GM21515 (cell line): Measurements from ENCODE around the gene INSYN2A.

Experiments used
- ATAC-seq: cut with Tn5 transposase; IDR thresholded peaks from one replicate; pipeline ENCODE4 v1.9.1; 2021; ENCODE audit not compliant: unreplicated experiment

Gene INSYN2A

GRCh38 chr10:127154831-127155620, 41.4 kb downstream of the INSYN2A start:
- no peak for ATAC-seq

DNA sequence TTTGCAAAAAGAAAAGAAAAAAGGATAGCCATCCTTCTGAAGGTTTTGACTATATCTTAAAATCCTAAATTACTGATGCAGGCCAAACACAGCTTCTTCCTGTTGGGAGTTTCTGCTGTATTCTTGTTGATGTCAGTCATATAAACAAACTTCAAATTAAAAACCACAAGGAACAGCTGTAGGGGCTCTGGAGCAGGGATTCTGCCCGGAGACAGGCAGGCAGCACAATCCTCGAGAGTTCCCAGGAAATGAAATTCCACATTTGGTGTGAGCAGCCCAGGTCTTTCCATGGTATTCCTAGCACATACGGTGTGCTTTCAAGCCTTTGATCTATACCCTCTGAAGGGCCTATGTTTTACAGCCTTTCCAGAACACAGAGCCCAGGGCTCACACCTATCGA, 43.2 kb downstream of the INSYN2A start:
- no peak for ATAC-seq

DNA sequence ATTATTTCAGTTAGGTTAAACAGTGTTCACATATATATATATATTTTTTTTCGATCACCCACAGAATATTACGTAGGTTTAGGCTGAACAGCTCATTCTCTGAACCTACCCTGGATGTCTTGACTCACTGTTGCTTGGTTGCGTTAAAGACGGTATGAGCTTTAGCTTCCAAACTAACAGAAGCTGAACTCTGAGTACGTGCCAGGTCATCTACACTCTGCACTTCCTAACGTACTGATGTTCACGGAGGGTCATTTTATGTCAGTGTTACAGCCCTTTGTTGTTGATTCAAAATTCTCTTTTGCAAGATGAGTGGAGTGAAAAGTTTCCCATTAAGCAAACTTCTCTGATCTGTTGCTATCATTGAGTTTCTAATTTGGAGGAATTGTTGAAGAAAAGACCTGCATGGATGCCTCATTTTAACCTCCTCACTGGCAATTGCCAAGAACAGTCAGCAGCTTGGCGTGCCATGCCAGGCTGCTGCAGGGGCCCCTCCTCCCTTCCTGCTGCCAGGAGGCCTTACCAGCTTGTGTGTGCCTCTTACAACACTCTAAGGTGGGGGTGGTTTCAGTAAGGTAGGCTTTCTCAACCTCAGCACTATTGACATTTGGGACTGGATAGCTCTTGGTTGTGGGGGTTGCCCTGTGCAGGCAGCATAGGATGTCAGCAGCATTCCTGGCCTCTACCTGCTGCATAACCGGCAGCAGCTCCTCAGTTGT, 44.3 kb downstream of the INSYN2A start:
- ATAC-seq, result no peak

GRCh38 chr10:127151541-127151940, 44.9 kb downstream of the INSYN2A start:
- ATAC-seq, result no peak

- no peak for ATAC-seq
Observed at GRCh38 chr10:127150136-127150535, 46.3 kb downstream of the INSYN2A start.

DNA sequence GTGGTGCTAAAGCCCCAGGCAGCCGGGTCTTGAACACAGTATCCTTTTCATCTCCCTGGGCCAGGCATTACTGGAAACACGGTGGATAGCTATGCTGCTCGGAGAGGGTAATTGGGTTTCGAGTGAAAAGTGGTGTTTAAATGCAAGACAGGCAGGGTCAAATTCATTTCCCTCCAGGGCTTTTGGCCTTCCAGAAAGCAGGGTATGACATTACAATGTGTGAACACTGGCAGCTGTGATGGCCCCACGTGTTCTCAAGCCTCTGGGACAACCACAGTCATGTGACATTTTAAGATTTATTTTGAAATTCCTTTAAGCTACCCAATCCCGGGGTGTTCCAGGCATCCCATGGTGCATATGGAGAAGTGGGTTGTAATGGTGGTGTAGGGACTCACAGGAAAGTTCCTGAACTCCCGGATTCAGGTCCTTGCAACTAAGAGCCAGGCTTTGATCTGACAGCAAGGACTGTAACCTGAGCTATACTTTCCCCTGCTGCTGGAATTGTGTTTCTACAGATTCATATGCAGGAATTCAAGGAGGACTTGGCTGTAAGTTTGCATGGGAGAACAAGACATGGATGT, 46.8 kb downstream of the INSYN2A start:
- ATAC-seq, result no peak

DNA sequence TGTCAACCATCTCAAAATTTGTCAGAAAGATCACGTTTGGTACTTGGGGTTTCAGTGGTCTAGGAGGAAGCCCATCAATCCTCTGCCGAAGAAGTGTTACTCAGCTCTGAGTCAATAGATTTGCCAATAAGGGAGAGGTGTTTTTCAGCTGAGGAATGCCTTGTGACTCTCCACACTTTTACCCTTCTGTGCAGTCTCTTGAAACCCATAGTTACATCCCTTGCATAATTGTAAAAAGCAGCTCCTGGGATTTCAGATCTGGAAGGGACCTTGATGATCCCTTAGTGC, 47.5 kb downstream of the INSYN2A start:
- ATAC-seq, result no peak

DNA sequence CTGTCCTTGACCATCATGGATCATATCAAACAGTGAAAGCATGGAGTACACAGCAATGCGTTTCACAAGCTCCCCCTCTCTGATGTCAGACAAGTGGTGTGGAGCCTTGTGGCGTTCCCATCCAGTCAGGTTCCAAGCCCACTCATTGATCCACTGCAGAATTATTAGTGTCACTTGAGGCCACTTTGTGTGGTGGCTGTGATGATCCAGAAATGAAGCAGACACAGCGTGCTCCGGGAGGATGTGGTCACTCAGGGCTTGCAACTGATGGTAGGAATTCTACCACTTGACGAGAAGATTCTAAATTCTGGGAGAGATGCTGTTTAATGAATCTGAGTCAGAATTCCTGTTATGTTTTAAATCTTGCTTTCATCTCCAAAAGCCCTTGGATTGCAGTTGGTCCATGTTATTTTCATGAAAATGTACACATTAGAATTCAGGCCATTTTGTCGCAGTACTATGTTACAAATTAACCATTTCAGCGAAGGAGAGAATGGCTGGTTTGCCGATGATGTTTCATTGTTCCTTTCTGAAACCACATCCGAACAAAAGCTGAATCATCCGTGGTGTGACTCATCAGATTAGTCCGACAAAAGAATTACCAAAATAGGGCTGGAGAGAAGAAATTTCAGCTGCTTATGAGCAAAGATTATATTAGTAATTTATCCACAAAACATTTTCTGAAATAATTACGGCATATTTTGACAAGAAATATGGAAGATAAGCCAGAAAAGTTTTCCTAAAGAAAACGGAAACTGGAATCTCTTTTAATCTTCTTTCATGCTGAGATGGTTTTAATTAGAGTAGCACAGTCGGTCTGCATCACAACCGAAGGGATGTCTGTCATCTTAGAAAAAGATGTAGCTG, 48.1 kb downstream of the INSYN2A start:
- ATAC-seq, result no peak

- no peak for ATAC-seq
Observed at GRCh38 chr10:127146661-127147060, 49.7 kb downstream of the INSYN2A start.
